ENCODE data around the gene ASTN2.
"Not testable (repeated sequence)": the region's sequence is repeated elsewhere in the genome, so short reads cannot be mapped to it uniquely, and the experiment has no call there.

Gene ASTN2

GRCh38 chr9:117081641-117082317 is 333.1 kb downstream of the ASTN2 start:
- in situ Hi-C loops (cut with HindIII; ENCODE audit: low sequenced_read_pairs) = no loop called here

GRCh38 chr9:117080765-117081390 is 334.0 kb downstream of the ASTN2 start:
- in situ Hi-C loops (cut with HindIII; ENCODE audit: low sequenced_read_pairs) = no loop called here

GRCh38 chr9:117076571-117077290 is 338.1 kb downstream of the ASTN2 start:
- in situ Hi-C loops (cut with HindIII; ENCODE audit: low sequenced_read_pairs) = no loop called here

GRCh38 chr9:117075636-117076035 is 339.2 kb downstream of the ASTN2 start:
- in situ Hi-C loops (cut with HindIII; ENCODE audit: low sequenced_read_pairs) = no loop called here

- in situ Hi-C loops (cut with HindIII; ENCODE audit: low sequenced_read_pairs) = no loop called here
These were observed 339.9 kb downstream of the ASTN2 start for GRCh38 chr9:117074784-117075520.

- in situ Hi-C loops (cut with HindIII; ENCODE audit: low sequenced_read_pairs) = no loop called here
These were observed 340.6 kb downstream of the ASTN2 start for GRCh38 chr9:117074342-117074662.

GRCh38 chr9:117073539-117074341 is 341.1 kb downstream of the ASTN2 start:
- in situ Hi-C loops (cut with HindIII; ENCODE audit: low sequenced_read_pairs) = no loop called here

- in situ Hi-C loops (cut with HindIII; ENCODE audit: low sequenced_read_pairs) = no loop called here
These were observed 341.8 kb downstream of the ASTN2 start for GRCh38 chr9:117073071-117073470.

- in situ Hi-C loops (cut with HindIII; ENCODE audit: low sequenced_read_pairs) = no loop called here
These were observed 342.6 kb downstream of the ASTN2 start for GRCh38 chr9:117072216-117072615.

- in situ Hi-C loops (cut with HindIII; ENCODE audit: low sequenced_read_pairs) = not testable (repeated sequence)
These were observed 343.1 kb downstream of the ASTN2 start for GRCh38 chr9:117071673-117072207.

GRCh38 chr9:117063721-117064471 is 351.0 kb downstream of the ASTN2 start:
- in situ Hi-C loops (cut with HindIII; ENCODE audit: low sequenced_read_pairs) = no loop called here

- in situ Hi-C loops (cut with HindIII; ENCODE audit: low sequenced_read_pairs) = no loop called here
These were observed 353.9 kb downstream of the ASTN2 start for GRCh38 chr9:117060963-117061362.

- in situ Hi-C loops (cut with HindIII; ENCODE audit: low sequenced_read_pairs) = no loop called here
These were observed 364.9 kb downstream of the ASTN2 start for GRCh38 chr9:117050007-117050406.

GRCh38 chr9:117046666-117047327 is 368.1 kb downstream of the ASTN2 start:
- in situ Hi-C loops (cut with HindIII; ENCODE audit: low sequenced_read_pairs) = no loop called here

- in situ Hi-C loops (cut with HindIII; ENCODE audit: low sequenced_read_pairs) = no loop called here
These were observed 370.6 kb downstream of the ASTN2 start for GRCh38 chr9:117044241-117044640.

- in situ Hi-C loops (cut with HindIII; ENCODE audit: low sequenced_read_pairs) = no loop called here
These were observed 371.7 kb downstream of the ASTN2 start for GRCh38 chr9:117043159-117043558.

GRCh38 chr9:117035546-117035945 is 379.3 kb downstream of the ASTN2 start:
- in situ Hi-C loops (cut with HindIII; ENCODE audit: low sequenced_read_pairs) = no loop called here

GRCh38 chr9:117034866-117035265 is 380.0 kb downstream of the ASTN2 start:
- in situ Hi-C loops (cut with HindIII; ENCODE audit: low sequenced_read_pairs) = no loop called here

GRCh38 chr9:117030254-117030768 is 384.5 kb downstream of the ASTN2 start:
- in situ Hi-C loops (cut with HindIII; ENCODE audit: low sequenced_read_pairs) = no loop called here

Measured in endothelial cell of hepatic sinusoid (primary cell).